Endothelial cell of umbilical vein (primary cell): ENCODE measurements around the gene ATF3. TPM values are rescaled to one million over a fixed set of nuclear protein-coding genes. Genes with fewer than 3 reads are reported as not detected.

Experiments
- BruUV-seq: library from RNA; stranded (reverse); fragments of 400-500 nt; replicated peaks from 2 replicates; lab custom pipeline; 2021; lab: Mats Ljungman, UMichigan
- CTCF ChIA-PET: fragments of 300-600, 350-600 bp; sonication (Branson Sonifier 250); formaldehyde crosslinking; loops from one replicate; lab custom pipeline; 2021; ENCODE audit warnings: antibody characterized with exemption, inconsistent platforms; lab: Charles Lee
- POLR2A ChIA-PET: fragments of 300-600, 350-600 bp; sonication (Branson Sonifier 250); formaldehyde crosslinking; loops from one replicate; lab custom pipeline; 2021; ENCODE audit warnings: antibody characterized with exemption, inconsistent platforms; lab: Charles Lee
- DNase-seq: peaks from one replicate; pipeline ENCODE4 v3.0.0-alpha.2; 2011; ENCODE audit warnings: low read depth, low spot score
- FAIRE-seq: peaks from 2 replicates; lab custom pipeline; 2011; peaks lifted over from hg19 to GRCh38; lab: Jason Lieb, UNC
- H2AFZ ChIP-seq: 2 replicates; pipeline ENCODE4 v1.6.0; 2012; ENCODE audit warnings: low read depth, low read length, control low read depth, inconsistent platforms
- H3K27ac ChIP-seq: 2 replicates; pipeline ENCODE4 v1.5.1; 2011; ENCODE audit warnings: low read depth, mild to moderate bottlenecking, control low read depth, low read length, moderate library complexity; ENCODE audit not compliant: insufficient read depth
- H3K27me3 ChIP-seq, 2 experiments: 2 replicates each; pipeline versions ENCODE4 v1.6.0 to v1.6.1; 2011; ENCODE audit warnings: low read length in 2 of 2, mixed read lengths in 1 of 2; ENCODE audit not compliant: control insufficient read depth in 2 of 2, insufficient read depth in 2 of 2
- H3K36me3 ChIP-seq, 2 experiments: 2 replicates in 1 of 2; 3 replicates in 1 of 2; pipeline ENCODE4 v1.5.1; 2011; ENCODE audit warnings: low read length in 2 of 2, mild to moderate bottlenecking in 1 of 2, moderate library complexity in 1 of 2; ENCODE audit not compliant: control insufficient read depth in 2 of 2, insufficient read depth in 2 of 2; ENCODE audit errors: extremely low read depth in 1 of 2
- H3K4me1 ChIP-seq: 3 replicates; pipeline ENCODE4 v1.5.1; 2011; ENCODE audit warnings: mild to moderate bottlenecking, low read length; ENCODE audit not compliant: control insufficient read depth, insufficient read depth; ENCODE audit errors: extremely low read depth
- H3K4me2 ChIP-seq: 2 replicates; pipeline ENCODE4 v1.6.1; 2011; ENCODE audit warnings: low read length, control low read depth, mixed read lengths; ENCODE audit not compliant: insufficient read depth
- H3K4me3 ChIP-seq, 3 experiments: fragments of 200-600 bp in 1 of 3; sonication (generic), shearing (Covaris generic) in 1 of 3; replicated peaks in 1 of 3; 2 replicates each; pipeline ENCODE4 v1.5.1; 2011 to 2016; ENCODE audit warnings: control low read depth in 3 of 3, low read length in 3 of 3, mild to moderate bottlenecking in 2 of 3, inconsistent platforms in 1 of 3, low read depth in 1 of 3, moderate library complexity in 1 of 3; ENCODE audit not compliant: insufficient read depth in 1 of 3
- H3K79me2 ChIP-seq: 2 replicates; pipeline ENCODE4 v1.6.0; 2012; ENCODE audit warnings: low read length, inconsistent platforms; ENCODE audit not compliant: control insufficient read depth, insufficient read depth
- H3K9ac ChIP-seq: replicated peaks from 2 replicates; pipeline ENCODE3; 2011; ENCODE audit warnings: low read length, control low read depth; ENCODE audit not compliant: insufficient read depth; ENCODE audit errors: extremely low read depth
- H3K9me1 ChIP-seq: replicated peaks from 3 replicates; pipeline ENCODE4 v1.6.0; 2011; ENCODE audit warnings: mild to moderate bottlenecking, low read length; ENCODE audit not compliant: control insufficient read depth, insufficient read depth; ENCODE audit errors: extremely low read depth
- H3K9me3 ChIP-seq: replicated peaks from 2 replicates; pipeline ENCODE4 v1.5.1; 2012; ENCODE audit warnings: low read length, inconsistent platforms; ENCODE audit not compliant: control insufficient read depth, insufficient read depth
- H4K20me1 ChIP-seq: replicated peaks from 2 replicates; pipeline ENCODE3; 2011; ENCODE audit warnings: mild to moderate bottlenecking, low read length; ENCODE audit not compliant: control insufficient read depth, insufficient read depth; ENCODE audit errors: extremely low read depth
- CTCF ChIP-seq, 2 donors: IDR thresholded peaks; 1 replicate in 1 of 2; 2 replicates in 1 of 2; pipeline ENCODE4 v1.5.1; 2011; ENCODE audit warnings: low read length in 2 of 2, mild to moderate bottlenecking in 2 of 2, moderate library complexity in 2 of 2, control low read depth in 1 of 2, inconsistent platforms in 1 of 2, low read depth in 1 of 2; ENCODE audit not compliant: insufficient read depth in 1 of 2; ENCODE audit errors: extremely low read depth in 1 of 2
- EZH2 ChIP-seq: IDR thresholded peaks from 2 replicates; pipeline ENCODE4 v1.6.1; 2012; ENCODE audit warnings: borderline replicate concordance, low read depth, mild to moderate bottlenecking, moderate library complexity, low read length, inconsistent platforms; ENCODE audit not compliant: severe bottlenecking
- FOS ChIP-seq: IDR thresholded peaks from 2 replicates; pipeline ENCODE4 v1.6.1; 2011; ENCODE audit warnings: mild to moderate bottlenecking, low read length, moderate library complexity, borderline replicate concordance; ENCODE audit not compliant: insufficient read depth
- GATA2 ChIP-seq: IDR thresholded peaks from 2 replicates; pipeline ENCODE4 v1.7.0; 2011; ENCODE audit warnings: low read depth, mild to moderate bottlenecking, moderate library complexity, mixed read lengths, low read length; ENCODE audit not compliant: insufficient read length, insufficient read depth
- JUN ChIP-seq: IDR thresholded peaks from 2 replicates; pipeline ENCODE4 v1.6.1; 2011; ENCODE audit warnings: borderline replicate concordance, low read depth; ENCODE audit not compliant: insufficient read length, insufficient read depth
- MAX ChIP-seq: IDR thresholded peaks from 2 replicates; pipeline ENCODE4 v1.6.1; 2011; ENCODE audit not compliant: insufficient read depth, insufficient read length
- MYC ChIP-seq: IDR thresholded peaks from one replicate; pipeline ENCODE4 v1.6.1; 2011; ENCODE audit warnings: mild to moderate bottlenecking, low read depth, low read length
- POLR2A ChIP-seq: IDR thresholded peaks from 2 replicates; pipeline ENCODE4 v1.6.1; 2012; ENCODE audit warnings: low read depth, mild to moderate bottlenecking, control low read depth, low read length
- POLR2AphosphoS5 ChIP-seq: IDR thresholded peaks from 2 replicates; pipeline ENCODE4 v1.6.1; 2012; ENCODE audit warnings: low read depth, mild to moderate bottlenecking, control low read depth, low read length, moderate library complexity; ENCODE audit not compliant: insufficient read depth
- dilution Hi-C: fragments of 300-500 bp; cut with MboI; formaldehyde crosslinking; loops from one replicate; pipeline ENCODE4 v1.15.0; 2019; ENCODE audit warnings: low sequenced_read_pairs; ENCODE audit not compliant: extremely low pct_ligation_motif_present
- intact Hi-C: fragments of 100-400 bp; cut with micrococcal nuclease; formaldehyde crosslinking; loops from one replicate; pipeline ENCODE4 v1.10.0; 2022
- polyA plus RNA-seq, 4 experiments: library from polyadenylated mRNA; depleted of rRNA in 3 of 4; stranded (reverse) in 3 of 4; unstranded in 1 of 4; fragments of >200 nt; gene quantifications; 2 replicates each; pipeline versions ENCODE4 v1.2.1 to v1.2.3, GENCODE V29; 2011 to 2012; ENCODE audit warnings: missing spikeins in 1 of 4
- total RNA-seq: library from RNA; stranded (reverse); gene quantifications from 2 replicates; pipeline ENCODE4 v1.2.3, GENCODE V29; 2021

The ATF3 gene
- total and polyA plus RNA-seq, 2 donors (not counting 3 experiments of a cell fraction or from before 2014, with no cell fraction given): 6.1 to 17.1 TPM

- Histone ChIP-seq H3K9me1 (no peaks in the 10 kb centered on the region), H3K9me3 (no peaks in the 10 kb centered on the region), H3K4me2 (no peak overlapping the region), H3K27me3 (peaks cover 22 to 24% of the 10 kb centered on the region in 2 experiments), H3K4me1 (peaks cover 27% of the 10 kb centered on the region), H3K9ac (no peak overlapping the region), H2AFZ (no peak overlapping the region), H3K27ac (peak overlapping the region; percentile 93), H4K20me1 (no peaks in the 10 kb centered on the region), H3K79me2 (no peaks in the 10 kb centered on the region), H3K4me3 (no peak overlapping the region), H3K36me3 (no peaks in the 10 kb centered on the region)
- no TSS peak for BruUV-seq
- ChIA-PET CTCF (interaction anchor here (0.6 to 3.0 kb wide), 14 partner anchors 9 to 327 kb away, joined by 3 to 31 read pairs (median 7); partner anchors contain the start of gene ATF3), POLR2A (interaction anchor here (2.8 kb wide), 1 partner anchor 60 kb away, joined by 13 read pairs; the partner anchor contains the start of gene ATF3)
- intact Hi-C loops: loop anchor here (2.0 kb wide), 1 partner anchor 32 kb away; no protein-coding TSS in a partner anchor
- DNase-seq: no peak
- no peak for TF ChIP-seq CTCF (IDR thresholded peaks at IDR 0.05; ENCODE audit: extremely low read depth in 1 of 2, insufficient read depth in 1 of 2, low read depth in 1 of 2, low read length in 2 of 2)
- no peak for TF ChIP-seq FOS
- TF ChIP-seq MYC: no peak
- no peak for TF ChIP-seq EZH2
- TF ChIP-seq MAX: no peak
- TF ChIP-seq GATA2: no peak
- TF ChIP-seq JUN: no peak
- TF ChIP-seq POLR2A: no peak
- no peak for TF ChIP-seq POLR2AphosphoS5
- dilution Hi-C loops: no loop called here
- FAIRE-seq: no peak
Observed at GRCh38 chr1:212668477-212668876, 59.9 kb downstream of the ATF3 start.
